Psoas muscle (tissue), 8 donors: ENCODE measurements around the gene ACAP3. TPM values are rescaled to one million over a fixed set of nuclear protein-coding genes. Genes with fewer than 3 reads are reported as not detected.

Experiments
- ATAC-seq, 4 donors: fragments of 200-7000 bp; cut with Tn5 transposase; one replicate each; pipeline ENCODE4 v1.9.1; 2020; ENCODE audit warnings: moderate library complexity in 3 of 4, mild to moderate bottlenecking in 2 of 4
- DNase-seq, 2 donors: peaks; one replicate each; pipeline ENCODE4 v3.0.0-alpha.2; 2020
- H3K27ac ChIP-seq: fragments of 200-600 bp; one replicate; pipeline ENCODE4 v1.8.0; 2022
- H3K27me3 ChIP-seq, 3 donors: fragments of 200-600 bp in 1 of 3; one replicate each; pipeline versions ENCODE4 v1.6.1 to v1.8.0; 2013 to 2022; ENCODE audit warnings: low read length in 2 of 3, mild to moderate bottlenecking in 2 of 3, moderate library complexity in 1 of 3; ENCODE audit not compliant: insufficient read depth in 3 of 3
- H3K36me3 ChIP-seq, 2 donors: fragments of 200-600 bp in 1 of 2; one replicate each; pipeline versions ENCODE4 v1.6.1 to v1.8.0; 2013 to 2022; ENCODE audit warnings: low read depth in 1 of 2, mild to moderate bottlenecking in 1 of 2, moderate library complexity in 1 of 2; ENCODE audit not compliant: insufficient read depth in 1 of 2
- H3K4me1 ChIP-seq: fragments of 200-600 bp; one replicate; pipeline ENCODE4 v1.8.0; 2022
- H3K4me3 ChIP-seq: fragments of 200-600 bp; one replicate; pipeline ENCODE4 v1.8.0; 2022; ENCODE audit warnings: mild to moderate bottlenecking
- H3K9me3 ChIP-seq: fragments of 200-600 bp; one replicate; pipeline ENCODE4 v1.8.0; 2022
- CTCF ChIP-seq: fragments of 200-600 bp; IDR thresholded peaks from one replicate; pipeline ENCODE4 v1.8.0; 2022; ENCODE audit warnings: antibody characterized with exemption
- WGBS, 3 donors: extraction: QIAGEN DNeasy Blood & Tissue Kit; methylation state at CpG; one replicate each; pipeline versions ENCODE4 v1.1.6 to v1.1.7; 2013; 5-methylcytosine and 5-hydroxymethylcytosine counted together
- intact Hi-C, 2 donors: fragments of 100-400 bp; cut with DNase I; formaldehyde crosslinking; loops; one replicate each; pipeline versions ENCODE4 v1.11.0 to v1.14.2; 2022
- polyA plus RNA-seq, 3 donors: library from polyadenylated mRNA; stranded (reverse); fragments of 200-250 nt; gene quantifications; one replicate each; pipeline ENCODE4 v1.2.3, GENCODE V29; 2013
- total RNA-seq, 4 donors: library from RNA; stranded (reverse); fragmentation: NEBNext Ultra II Directional in 2 of 4; extraction: Animal tissue kit (Norgen Biotek cat#: 25700) in 2 of 4; gene quantifications; one replicate each; pipeline versions ENCODE4 v1.2.1 to v1.2.4, GENCODE V29; 2021 to 2023
- donor health status: healthy with polysubstance abuse.
- donor health status: DM: no; HTN: no; CAD: no; lungs with moderate emphysema.
- donor health status: Bipolar disorder and iron deficiency.
- donor health status: healthy.
- donor health status: DM: yes; HTN: yes; CAD: no.
- donor health status: DM: no; HTN: no; CAD: no.
- donor health status: DM: no; HTN: no; CAD: no.
- donor health status: DM: yes; HTN: yes; CAD: no.

ACAP3 gene
- total and polyA plus RNA-seq, 7 donors = 14.7 to 32.0 (median 23.7) TPM

GRCh38 chr1:1259540-1259939, 48.2 kb downstream of the ACAP3 start:
- Histone ChIP-seq H3K36me3 (peaks cover 4 to 86% of the 10 kb centered on the region in 2 donors), H3K27me3 (no peaks in the 10 kb centered on the region), H3K4me3 (no peak overlapping the region), H3K4me1 (no peaks in the 10 kb centered on the region), H3K27ac (no peak overlapping the region), H3K9me3 (no peaks in the 10 kb centered on the region)
- ATAC-seq = no peak
- no peak for DNase-seq
- no peak for TF ChIP-seq CTCF
- intact Hi-C loops = loop anchor here in 1 of 2 donors (10.0 kb wide), 1 partner anchor 225 kb away; no protein-coding TSS in a partner anchor
- 90 to 92% (median 91%) methylated on average over 18 of the region's 18 CpGs for WGBS, 3 donors

- ATAC-seq (no peak), DNase-seq (no peak)
- Histone ChIP-seq H3K27ac (no peak overlapping the region), H3K27me3 (no peaks in the 10 kb centered on the region), H3K36me3 (peaks cover 4 to 86% of the 10 kb centered on the region in 2 donors), H3K9me3 (no peaks in the 10 kb centered on the region), H3K4me3 (no peak overlapping the region), H3K4me1 (no peaks in the 10 kb centered on the region)
- TF ChIP-seq CTCF = no peak
- intact Hi-C loops = loop anchor here in 1 of 2 donors (10.0 kb wide), 1 partner anchor 224 kb away; no protein-coding TSS in a partner anchor
- WGBS, 3 donors = 92 to 95% (median 92%) methylated on average over 22 of the region's 22 CpGs
Observed at GRCh38 chr1:1259119-1259488, 48.6 kb downstream of the ACAP3 start.

- no peaks in the 10 kb centered on the region for H3K9me3 ChIP-seq
- intact Hi-C loops = loop anchor here in 1 of 2 donors (10.0 kb wide), 1 partner anchor 222 kb away; no protein-coding TSS in a partner anchor
- no peak for TF ChIP-seq CTCF
- no peak overlapping the region for H3K4me3 ChIP-seq
- H3K36me3 ChIP-seq = peaks cover 4 to 85% of the 10 kb centered on the region in 2 donors
- H3K4me1 ChIP-seq = no peaks in the 10 kb centered on the region
- ATAC-seq (no peak), DNase-seq (no peak)
- WGBS, 3 donors = 90 to 92% (median 90%) methylated on average over 24 to 31 of the region's 31 CpGs
- no peak overlapping the region for H3K27ac ChIP-seq
- H3K27me3 ChIP-seq = no peaks in the 10 kb centered on the region
Observed at GRCh38 chr1:1256956-1257871, 50.5 kb downstream of the ACAP3 start.

- ATAC-seq (no peak), DNase-seq (no peak)
- Histone ChIP-seq H3K27ac (no peak overlapping the region), H3K9me3 (no peaks in the 10 kb centered on the region), H3K27me3 (no peaks in the 10 kb centered on the region), H3K4me1 (no peaks in the 10 kb centered on the region), H3K4me3 (no peak overlapping the region), H3K36me3 (peaks cover 4 to 71% of the 10 kb centered on the region in 2 donors)
- WGBS, 3 donors = 82 to 87% (median 82%) methylated on average over 10 of the region's 10 CpGs
- TF ChIP-seq CTCF = no peak
- intact Hi-C loops = loop anchor here in 1 of 2 donors (10.0 kb wide), 1 partner anchor 221 kb away; no protein-coding TSS in a partner anchor
Observed at GRCh38 chr1:1255611-1256010, 52.1 kb downstream of the ACAP3 start.
